Ovary (tissue), 9 donors: ENCODE results near the gene ADAT3. TPM values are rescaled to one million over a fixed set of nuclear protein-coding genes. Genes with fewer than 3 reads are reported as not detected.
A peak's percentile ranks its signal among the peaks of the same experiment; 100 is the strongest.

Experiments
- DNase-seq, 5 donors: peaks; one replicate each; pipeline ENCODE4 v3.0.0-alpha.2; 2019 to 2020
- H3K27ac ChIP-seq, 2 donors: fragments of 200-600 bp; one replicate each; pipeline versions ENCODE4 v1.5.1 to v1.8.0; 2019 to 2022
- H3K27me3 ChIP-seq: fragments of 200-600 bp; one replicate; pipeline ENCODE4 v1.8.0; 2022
- H3K36me3 ChIP-seq: fragments of 200-600 bp; sonication (generic); one replicate; pipeline ENCODE4 v1.5.1; 2019
- H3K4me1 ChIP-seq: one replicate; pipeline ENCODE4 v1.8.1; 2013; ENCODE audit warnings: mild to moderate bottlenecking, moderate library complexity; ENCODE audit not compliant: insufficient read depth
- H3K4me3 ChIP-seq: fragments of 200-600 bp; sonication (generic); one replicate; pipeline ENCODE4 v1.5.1; 2017
- H3K9me3 ChIP-seq, 2 donors: fragments of 200-600 bp in 1 of 2; sonication (generic) in 1 of 2; one replicate each; pipeline versions ENCODE4 v1.5.1 to v1.8.1; 2013 to 2019; ENCODE audit warnings: mild to moderate bottlenecking in 1 of 2, moderate library complexity in 1 of 2
- CTCF ChIP-seq, 3 donors: fragments of 450-650 bp in 2 of 3; fragments of 200-600 bp in 1 of 3; IDR thresholded peaks; one replicate each; pipeline versions ENCODE4 v1.5.1 to v1.8.0; 2016 to 2022; ENCODE audit warnings: antibody characterized with exemption in 3 of 3, mild to moderate bottlenecking in 1 of 3
- EP300 ChIP-seq: sonication (generic); formaldehyde crosslinking; IDR thresholded peaks from one replicate; pipeline ENCODE4 v1.6.1; 2017; ENCODE audit warnings: antibody characterized with exemption
- POLR2A ChIP-seq: fragments of 450-650 bp; IDR thresholded peaks from one replicate; pipeline ENCODE4 v1.6.1; 2017; ENCODE audit warnings: antibody characterized with exemption, mild to moderate bottlenecking, moderate library complexity
- WGBS, 3 donors: extraction: QIAGEN DNeasy Blood & Tissue Kit in 1 of 3; methylation state at CpG; one replicate each; pipeline versions ENCODE4 v1.1.5 to v1.1.7; 2013 to 2017; 5-methylcytosine and 5-hydroxymethylcytosine counted together
- intact Hi-C, 4 donors: fragments of 100-400 bp; cut with DNase I; formaldehyde crosslinking; loops; one replicate each; pipeline versions ENCODE4 v1.11.0 to v1.15.1; 2022 to 2023
- polyA plus RNA-seq, 2 donors: library from polyadenylated mRNA; stranded (reverse); fragments of 200-250 nt in 1 of 2; fragments of 350-450 nt in 1 of 2; fragmentation: Illumina TruSeq in 1 of 2; extraction: RNeasy Lipid Tissue Mini Kit (QIAGEN cat#74804) in 1 of 2; gene quantifications; one replicate each; pipeline ENCODE4 v1.2.3, GENCODE V29; 2013 to 2014
- total RNA-seq, 7 donors: library from RNA; depleted of rRNA in 2 of 7; stranded (reverse); fragments of >200 nt in 2 of 7; fragmentation: NEBNext Ultra II Directional in 3 of 7; extraction: Animal tissue kit (Norgen Biotek cat#: 25700) in 3 of 7; gene quantifications; one replicate each; pipeline versions ENCODE4 v1.1.0 to v1.2.4, GENCODE V29; 2016 to 2023
- donor health status: DM: no; HTN: no; CAD: no; lungs with moderate emphysema.
- donor health status: DM: no; HTN: no; CAD: no.
- donor health status: Bipolar disorder and iron deficiency.
- donor health status: DM: yes; HTN: yes; CAD: no.
- donor health status: DM: no; HTN: no; CAD: no.
- donor health status: DM: yes; HTN: yes; CAD: no.

Gene ADAT3
- total and polyA plus RNA-seq, 9 donors, result 2.3 to 13.7 (median 4.3) TPM; not detected in 1

GRCh38 chr19:1944916-1945561 lies 39.8 kb downstream of the ADAT3 start:
- no peak overlapping the region for H3K27ac ChIP-seq

GRCh38 chr19:1945899-1946298 lies 40.7 kb downstream of the ADAT3 start:
- TF ChIP-seq CTCF (IDR thresholded peaks at IDR 0.05) (peak in 1 of 3 donors; percentile 29), EP300 (no peak), POLR2A (no peak)
- peaks cover 10% of the 10 kb centered on the region for H3K4me1 ChIP-seq
- H3K27me3 ChIP-seq, result no peaks in the 10 kb centered on the region
- no peak overlapping the region for H3K27ac ChIP-seq
- no peak overlapping the region for H3K4me3 ChIP-seq
- peak in 4 of 5 donors; percentile 27 to 65 (median 60) for DNase-seq
- intact Hi-C loops, result no loop called here
- 40 to 71% (median 54%) methylated on average over 18 of the region's 18 CpGs for WGBS, 3 donors
- no peaks in the 10 kb centered on the region for H3K36me3 ChIP-seq
- H3K9me3 ChIP-seq, result no peaks in the 10 kb centered on the region

More at GRCh38 chr19:1944916-1945561, 39.8 kb downstream of the ADAT3 start:
- Histone ChIP-seq H3K4me1 (peaks cover 11% of the 10 kb centered on the region), H3K4me3 (no peak overlapping the region), H3K36me3 (no peaks in the 10 kb centered on the region), H3K27me3 (no peaks in the 10 kb centered on the region), H3K9me3 (no peaks in the 10 kb centered on the region)
- WGBS, 3 donors, result 85 to 87% (median 87%) methylated on average over 26 to 30 of the region's 30 CpGs
- DNase-seq, result peak in 2 of 5 donors; percentile 10 to 27
- TF ChIP-seq CTCF (IDR thresholded peaks at IDR 0.05), result no peak
- no peak for TF ChIP-seq EP300
- no peak for TF ChIP-seq POLR2A
- intact Hi-C loops, result no loop called here

GRCh38 chr19:1947651-1948209 lies 42.5 kb downstream of the ADAT3 start:
- 88 to 90% (median 88%) methylated on average over 30 to 34 of the region's 34 CpGs for WGBS, 3 donors
- no peaks in the 10 kb centered on the region for H3K36me3 ChIP-seq
- TF ChIP-seq EP300, result no peak
- no peak for TF ChIP-seq POLR2A
- intact Hi-C loops, result no loop called here
- peaks cover 10% of the 10 kb centered on the region for H3K4me1 ChIP-seq
- H3K4me3 ChIP-seq, result no peak overlapping the region
- DNase-seq, result peak in 1 of 5 donors; percentile 9
- H3K9me3 ChIP-seq, result no peaks in the 10 kb centered on the region
- H3K27ac ChIP-seq, result no peak overlapping the region
- no peaks in the 10 kb centered on the region for H3K27me3 ChIP-seq

GRCh38 chr19:1949304-1950101 lies 44.3 kb downstream of the ADAT3 start:
- no peak for DNase-seq
- intact Hi-C loops, result loop anchor here in 1 of 4 donors (5.0 kb wide), 1 partner anchor 272 kb away; no protein-coding TSS in a partner anchor
- Histone ChIP-seq H3K27ac (no peak overlapping the region), H3K9me3 (no peaks in the 10 kb centered on the region), H3K4me1 (peaks cover 1% of the 10 kb centered on the region), H3K27me3 (no peaks in the 10 kb centered on the region), H3K4me3 (no peak overlapping the region), H3K36me3 (no peaks in the 10 kb centered on the region)
- TF ChIP-seq EP300 (no peak), CTCF (IDR thresholded peaks at IDR 0.05) (no peak), POLR2A (no peak)
- WGBS, 3 donors, result 92 to 94% (median 93%) methylated on average over 44 of the region's 44 CpGs
